Lower lobe of right lung (tissue), 2 donors: ENCODE results near the gene SMG6. TPM values are rescaled to one million over a fixed set of nuclear protein-coding genes. Genes with fewer than 3 reads are reported as not detected.

ENCODE experiments used
- ATAC-seq, 2 donors: fragments of 200-7000 bp; cut with Tn5 transposase; one replicate each; pipeline ENCODE4 v1.9.1; 2020 to 2022; ENCODE audit warnings: mild to moderate bottlenecking in 2 of 2, moderate library complexity in 2 of 2
- DNase-seq: peaks from one replicate; pipeline ENCODE4 v3.0.0-alpha.2; 2020
- H3K27ac ChIP-seq: fragments of 200-600 bp; one replicate; pipeline ENCODE4 v1.8.0; 2022
- H3K27me3 ChIP-seq: fragments of 200-600 bp; one replicate; pipeline ENCODE4 v1.8.0; 2022; ENCODE audit warnings: low read depth
- H3K36me3 ChIP-seq: fragments of 200-600 bp; one replicate; pipeline ENCODE4 v1.8.0; 2022; ENCODE audit warnings: mild to moderate bottlenecking
- H3K4me1 ChIP-seq: fragments of 200-600 bp; one replicate; pipeline ENCODE4 v1.8.0; 2022
- H3K4me3 ChIP-seq: fragments of 200-600 bp; one replicate; pipeline ENCODE4 v1.8.0; 2022; ENCODE audit warnings: mild to moderate bottlenecking
- H3K9me3 ChIP-seq: fragments of 200-600 bp; one replicate; pipeline ENCODE4 v1.8.0; 2022
- intact Hi-C: fragments of 100-400 bp; cut with DNase I; formaldehyde crosslinking; loops from one replicate; pipeline ENCODE4 v1.11.0; 2022
- total RNA-seq: library from RNA; stranded (reverse); fragmentation: NEBNext Ultra II Directional; extraction: Animal tissue kit (Norgen Biotek cat#: 25700); gene quantifications from one replicate; pipeline ENCODE4 v1.2.1, GENCODE V29; 2021
- TF ChIP-seq, protein P1 (sequence below): fragments of 200-600 bp; IDR thresholded peaks from one replicate; pipeline ENCODE4 v1.8.0; 2022; ENCODE audit warnings: antibody characterized with exemption, mild to moderate bottlenecking
- donor health status: DM: no; HTN: yes; CAD: no; lungs with severe emphysema.

SMG6 gene
- total RNA-seq, 1 donor from 2014 or later = 33.8 TPM

DNA sequence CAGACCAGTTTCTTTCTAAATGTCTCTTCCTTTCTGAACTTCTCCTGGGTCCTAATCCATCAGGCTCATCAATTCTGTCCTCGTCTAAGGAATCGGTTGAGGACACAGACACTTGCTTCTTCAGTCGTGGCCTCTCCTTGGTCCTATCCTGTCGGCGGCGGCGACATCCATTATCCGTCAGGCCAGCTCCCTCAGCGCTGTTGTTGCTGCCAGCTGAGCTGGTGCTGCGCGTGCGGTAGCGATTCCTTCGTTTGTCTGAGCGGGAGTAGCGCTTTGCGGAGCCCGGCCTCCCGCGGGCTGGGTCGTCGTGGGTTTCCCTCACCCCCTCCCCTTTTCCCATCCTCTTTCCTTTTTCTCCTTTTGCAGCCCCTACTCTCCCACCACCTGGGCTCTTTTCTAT, 3.8 kb downstream of the SMG6 start:
- Histone ChIP-seq H3K27me3 (no peaks in the 10 kb centered on the region), H3K4me3 (no peak overlapping the region), H3K4me1 (peaks cover 34% of the 10 kb centered on the region), H3K36me3 (peaks cover 56% of the 10 kb centered on the region), H3K27ac (no peak overlapping the region), H3K9me3 (no peaks in the 10 kb centered on the region)
- TF ChIP-seq, protein P1, sequence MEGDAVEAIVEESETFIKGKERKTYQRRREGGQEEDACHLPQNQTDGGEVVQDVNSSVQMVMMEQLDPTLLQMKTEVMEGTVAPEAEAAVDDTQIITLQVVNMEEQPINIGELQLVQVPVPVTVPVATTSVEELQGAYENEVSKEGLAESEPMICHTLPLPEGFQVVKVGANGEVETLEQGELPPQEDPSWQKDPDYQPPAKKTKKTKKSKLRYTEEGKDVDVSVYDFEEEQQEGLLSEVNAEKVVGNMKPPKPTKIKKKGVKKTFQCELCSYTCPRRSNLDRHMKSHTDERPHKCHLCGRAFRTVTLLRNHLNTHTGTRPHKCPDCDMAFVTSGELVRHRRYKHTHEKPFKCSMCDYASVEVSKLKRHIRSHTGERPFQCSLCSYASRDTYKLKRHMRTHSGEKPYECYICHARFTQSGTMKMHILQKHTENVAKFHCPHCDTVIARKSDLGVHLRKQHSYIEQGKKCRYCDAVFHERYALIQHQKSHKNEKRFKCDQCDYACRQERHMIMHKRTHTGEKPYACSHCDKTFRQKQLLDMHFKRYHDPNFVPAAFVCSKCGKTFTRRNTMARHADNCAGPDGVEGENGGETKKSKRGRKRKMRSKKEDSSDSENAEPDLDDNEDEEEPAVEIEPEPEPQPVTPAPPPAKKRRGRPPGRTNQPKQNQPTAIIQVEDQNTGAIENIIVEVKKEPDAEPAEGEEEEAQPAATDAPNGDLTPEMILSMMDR = no peak
- ATAC-seq (no peak), DNase-seq (no peak)
- intact Hi-C loops = no loop called here

DNA sequence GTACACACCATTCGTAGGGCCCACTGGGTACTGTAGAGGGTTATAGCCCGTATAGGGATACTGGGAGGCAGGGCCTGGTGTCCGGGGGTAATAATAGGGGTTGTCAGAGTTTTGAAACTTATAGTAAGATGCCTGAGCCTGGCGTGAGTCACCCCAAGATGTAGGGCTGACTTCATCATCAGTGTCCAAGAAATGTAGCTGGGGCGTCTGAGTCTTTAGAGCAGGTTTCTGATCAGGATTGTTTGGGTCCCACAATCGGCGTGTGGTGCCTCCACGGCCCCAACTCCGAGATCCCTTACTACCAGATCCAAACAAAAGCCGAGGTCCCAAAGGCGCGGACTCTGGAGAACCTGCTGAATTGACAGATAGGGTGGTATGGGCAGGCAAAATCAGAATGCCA, 4.4 kb downstream of the SMG6 start:
- no peak for ATAC-seq
- H3K4me1 ChIP-seq = peaks cover 28% of the 10 kb centered on the region
- no peak for DNase-seq
- H3K4me3 ChIP-seq = no peak overlapping the region
- no peaks in the 10 kb centered on the region for H3K27me3 ChIP-seq
- intact Hi-C loops = no loop called here
- TF ChIP-seq, protein P1 = no peak
- no peaks in the 10 kb centered on the region for H3K9me3 ChIP-seq
- H3K27ac ChIP-seq = no peak overlapping the region
- peaks cover 62% of the 10 kb centered on the region for H3K36me3 ChIP-seq

DNA sequence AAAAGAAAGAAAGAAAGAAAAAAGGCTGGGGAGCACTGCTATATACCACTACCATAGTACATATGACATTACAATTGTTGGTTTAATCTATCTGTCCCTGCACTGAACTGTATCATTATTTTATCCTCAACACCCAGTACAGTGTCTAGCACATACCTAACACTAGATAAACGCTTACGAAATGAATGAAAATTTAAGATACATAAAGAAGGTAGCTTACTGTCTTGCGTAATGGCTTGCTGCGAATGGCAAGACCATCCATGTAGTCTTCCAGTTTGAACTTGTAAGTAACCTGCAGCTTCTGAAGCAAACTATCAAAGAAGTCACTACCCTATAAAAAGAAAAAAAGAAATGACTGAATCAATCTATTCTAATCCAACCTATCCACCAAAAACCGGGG, 6.6 kb downstream of the SMG6 start:
- intact Hi-C loops = no loop called here
- TF ChIP-seq, protein P1 = no peak
- no peak overlapping the region for H3K4me3 ChIP-seq
- ATAC-seq = no peak
- no peak for DNase-seq
- no peaks in the 10 kb centered on the region for H3K27me3 ChIP-seq
- H3K9me3 ChIP-seq = no peaks in the 10 kb centered on the region
- peaks cover 83% of the 10 kb centered on the region for H3K36me3 ChIP-seq
- H3K27ac ChIP-seq = no peak overlapping the region
- peaks cover 19% of the 10 kb centered on the region for H3K4me1 ChIP-seq

DNA sequence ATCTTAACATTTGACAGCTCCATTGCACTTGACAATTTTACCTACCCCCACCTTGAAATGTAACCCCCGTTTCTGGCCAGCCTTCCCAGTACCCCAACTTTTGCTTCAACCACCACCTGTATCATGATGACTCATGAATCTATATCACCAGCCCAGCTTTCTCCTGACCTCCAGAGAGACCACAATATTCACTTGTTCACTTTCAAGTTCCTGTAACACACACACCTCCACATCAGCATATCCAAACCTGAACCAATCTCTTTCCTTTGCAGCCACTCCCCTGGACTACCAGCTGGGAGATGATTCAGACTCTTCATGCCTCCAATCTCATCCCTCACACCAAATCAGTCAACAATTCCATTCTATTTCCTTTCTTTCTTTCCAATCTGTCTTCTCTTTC, 8.0 kb downstream of the SMG6 start:
- TF ChIP-seq, protein P1 = no peak
- peaks cover 7% of the 10 kb centered on the region for H3K4me1 ChIP-seq
- intact Hi-C loops = no loop called here
- no peak overlapping the region for H3K4me3 ChIP-seq
- DNase-seq (no peak), ATAC-seq (no peak)
- no peak overlapping the region for H3K27ac ChIP-seq
- H3K27me3 ChIP-seq = no peaks in the 10 kb centered on the region
- peaks cover 98% of the 10 kb centered on the region for H3K36me3 ChIP-seq
- H3K9me3 ChIP-seq = no peaks in the 10 kb centered on the region

DNA sequence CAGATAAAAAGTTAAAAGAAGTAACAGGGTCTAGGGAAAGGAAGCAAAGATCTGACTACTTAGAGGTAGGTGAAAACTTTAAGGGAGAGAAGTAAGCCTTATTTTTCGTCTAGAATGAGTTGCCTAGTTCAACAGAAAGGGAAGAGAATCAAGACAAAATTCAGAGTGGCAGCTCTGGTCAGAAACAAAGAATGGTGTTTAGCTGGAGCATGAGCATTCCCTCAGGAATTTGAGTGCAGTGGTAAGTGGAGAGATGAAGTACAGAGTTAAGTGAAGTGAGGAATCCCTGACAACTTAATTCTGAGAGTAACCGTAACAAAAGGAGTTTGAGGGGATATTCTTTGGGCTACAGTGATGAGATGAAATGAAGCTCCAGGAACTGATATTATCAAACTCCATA, 11.5 kb downstream of the SMG6 start:
- DNase-seq = no peak
- Histone ChIP-seq H3K9me3 (no peaks in the 10 kb centered on the region), H3K4me1 (no peaks in the 10 kb centered on the region), H3K36me3 (peaks cover 98% of the 10 kb centered on the region), H3K27me3 (no peaks in the 10 kb centered on the region), H3K4me3 (no peak overlapping the region), H3K27ac (no peak overlapping the region)
- intact Hi-C loops = no loop called here
- peak in 1 of 2 donors; percentile 79 for ATAC-seq
- TF ChIP-seq, protein P1 = no peak
